SK-N-MC (cell line): Measurements from ENCODE around the gene BCL3.
A peak's percentile ranks its signal among the peaks of the same experiment; 100 is the strongest.
"Not testable (repeated sequence)": the region's sequence is repeated elsewhere in the genome, so short reads cannot be mapped to it uniquely, and the experiment has no call there.

Experiments used
- DNase-seq: peaks from one replicate; pipeline ENCODE4 v3.0.0-alpha.2; 2011; ENCODE audit warnings: low read depth, low spot score
- H3K27ac ChIP-seq: fragments of 200-600 bp; sonication (generic); 2 replicates; pipeline ENCODE4 v1.5.1; 2016; ENCODE audit warnings: mixed run types
- H3K36me3 ChIP-seq: fragments of 200-600 bp; sonication (generic); 2 replicates; pipeline ENCODE4 v1.6.1; 2017; ENCODE audit warnings: antibody characterized with exemption, low read length, mixed read lengths; ENCODE audit not compliant: insufficient read depth
- H3K4me3 ChIP-seq: fragments of 200-600 bp; sonication (generic); 2 replicates; pipeline ENCODE4 v1.5.1; 2016
- H3K9ac ChIP-seq: fragments of 200-600 bp; sonication (generic); 2 replicates; pipeline ENCODE4 v1.8.0; 2017; ENCODE audit warnings: mixed run types, mixed read lengths; ENCODE audit not compliant: insufficient read length
- H3K9me3 ChIP-seq: fragments of 200-600 bp; sonication (generic); 2 replicates; pipeline ENCODE4 v1.6.1; 2017; ENCODE audit warnings: low read depth, mild to moderate bottlenecking, antibody characterized with exemption, low read length, moderate library complexity, mixed read lengths
- EZH2 ChIP-seq: fragments of 200-600 bp; sonication (generic); IDR thresholded peaks from one replicate; pipeline ENCODE4 v1.6.1; 2017; ENCODE audit warnings: antibody characterized with exemption
- FOXP2 ChIP-seq: optimal IDR thresholded peaks from 2 replicates; pipeline ENCODE3; 2011; ENCODE audit warnings: mild to moderate bottlenecking, moderate library complexity; ENCODE audit not compliant: insufficient read depth; ENCODE audit errors: extremely low read length, control extremely low read depth
- POLR2AphosphoS5 ChIP-seq: IDR thresholded peaks from 2 replicates; pipeline ENCODE4 v1.6.1; 2012; ENCODE audit warnings: mild to moderate bottlenecking, low read depth, low read length, borderline replicate concordance

BCL3 gene

GRCh38 chr19:44767295-44768180 lies 19.0 kb downstream of the BCL3 start:
- no peak overlapping the region for H3K27ac ChIP-seq
- no peak for DNase-seq

DNA sequence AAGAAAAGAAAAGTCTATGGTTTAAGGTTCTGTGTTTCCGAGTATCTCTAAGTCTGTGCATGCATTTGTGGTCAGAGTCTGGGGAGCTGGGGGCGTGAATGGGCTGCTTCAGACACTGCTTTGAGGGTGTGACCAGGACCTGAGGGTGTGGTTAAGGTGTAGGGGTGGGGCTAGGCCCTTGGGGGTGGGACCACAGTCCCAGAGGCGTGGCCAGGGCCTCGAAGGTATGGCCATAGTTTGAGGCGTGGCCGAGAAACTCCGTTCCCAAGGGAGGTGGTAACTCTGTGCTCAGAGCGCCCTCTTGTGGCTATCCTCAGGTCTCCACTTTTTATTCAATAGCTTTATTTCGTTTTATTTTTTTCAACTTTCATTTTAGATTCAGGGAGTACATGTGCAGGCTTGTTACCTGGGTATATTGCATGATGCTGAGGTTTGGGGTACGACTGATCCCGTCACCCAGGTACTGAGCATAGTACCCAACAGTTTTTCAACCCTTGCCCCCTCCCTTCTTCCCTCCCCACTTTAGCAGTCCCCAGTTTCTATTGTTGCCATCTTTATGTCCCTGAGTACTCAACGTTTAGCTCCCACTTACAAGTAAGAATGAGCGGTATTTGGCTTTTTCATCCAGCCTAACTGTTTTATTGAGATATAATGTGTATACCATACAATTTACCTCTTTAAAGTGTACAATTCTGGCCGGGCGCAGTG lies 22.2 kb downstream of the BCL3 start:
- peak overlapping the region; percentile 22 for H3K4me3 ChIP-seq
- no peaks in the 10 kb centered on the region for H3K9me3 ChIP-seq
- H3K36me3 ChIP-seq, result no peaks in the 10 kb centered on the region
- DNase-seq, result peak; percentile 81
- peak overlapping the region; percentile 35; the same call in 1 of the 2 replicates for H3K27ac ChIP-seq
- H3K9ac ChIP-seq, result no peak overlapping the region
- TF ChIP-seq EZH2 (no peak), POLR2AphosphoS5 (no peak), FOXP2 (no peak)

More at GRCh38 chr19:44767295-44768180, 19.0 kb downstream of the BCL3 start:
- Histone ChIP-seq H3K4me3 (no peak overlapping the region), H3K9ac (no peak overlapping the region), H3K36me3 (no peaks in the 10 kb centered on the region), H3K9me3 (no peaks in the 10 kb centered on the region)
- TF ChIP-seq POLR2AphosphoS5, result no peak
- TF ChIP-seq FOXP2, result no peak
- no peak for TF ChIP-seq EZH2

DNA sequence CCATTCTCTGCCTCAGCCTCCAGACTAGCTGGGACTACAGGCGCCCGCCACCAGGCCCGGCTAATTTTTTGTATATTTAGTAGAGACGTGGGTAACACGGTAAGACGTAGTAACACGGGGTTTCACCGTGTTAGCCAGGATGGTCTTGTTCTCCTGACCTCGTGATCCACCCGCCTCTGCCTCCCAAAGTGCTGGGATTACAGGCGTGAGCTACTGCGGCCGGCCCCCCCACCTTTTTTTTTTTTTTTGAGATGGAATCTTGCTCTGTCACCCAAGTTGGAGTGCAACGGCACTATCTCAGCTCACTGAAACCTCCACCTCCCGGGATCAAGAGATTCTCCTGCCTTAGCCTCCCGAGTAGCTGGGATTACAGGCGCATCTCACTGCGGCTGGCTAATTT lies 23.6 kb downstream of the BCL3 start:
- H3K9me3 ChIP-seq, H3K36me3 ChIP-seq, DNase-seq, H3K4me3 ChIP-seq, H3K27ac ChIP-seq, H3K9ac ChIP-seq: not testable (repeated sequence)

- no peak overlapping the region for H3K27ac ChIP-seq
- no peaks in the 10 kb centered on the region for H3K9me3 ChIP-seq
These were observed 24.5 kb downstream of the BCL3 start for GRCh38 chr19:44772959-44773358.

DNA sequence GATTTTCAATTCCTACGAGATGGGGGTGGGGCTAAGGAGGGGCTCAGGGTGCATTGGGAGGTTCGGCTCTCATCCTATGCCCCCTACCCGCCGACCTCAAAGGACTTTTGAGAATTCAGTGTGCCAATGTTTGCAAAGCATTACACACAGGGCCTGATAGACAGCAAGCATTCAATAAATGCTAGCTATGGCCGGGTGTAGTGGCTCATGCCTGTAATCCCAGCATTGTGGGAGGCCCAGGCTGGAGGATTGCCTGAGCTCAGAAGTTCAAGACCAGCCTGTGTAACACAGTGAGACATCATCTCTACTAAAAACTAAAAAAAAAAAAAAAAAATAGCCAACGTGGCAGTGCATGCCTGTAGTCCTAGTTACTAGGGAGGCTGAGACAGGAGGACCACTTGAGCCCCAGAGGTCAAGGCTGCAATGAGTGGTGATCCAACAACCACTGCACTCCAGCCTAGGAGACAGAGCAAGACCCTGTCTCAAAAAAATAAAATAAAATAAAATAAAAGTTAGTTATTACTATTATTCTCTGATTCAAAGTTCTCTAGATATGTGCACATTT lies 27.2 kb downstream of the BCL3 start:
- Histone ChIP-seq H3K36me3 (no peaks in the 10 kb centered on the region), H3K4me3 (no peak overlapping the region), H3K9me3 (no peaks in the 10 kb centered on the region), H3K27ac (no peak overlapping the region), H3K9ac (no peak overlapping the region)
- no peak for TF ChIP-seq FOXP2
- TF ChIP-seq POLR2AphosphoS5, result no peak
- no peak for TF ChIP-seq EZH2
- no peak for DNase-seq

More at GRCh38 chr19:44772959-44773358, 24.5 kb downstream of the BCL3 start:
- H3K9ac ChIP-seq, result no peak overlapping the region
- TF ChIP-seq EZH2 (no peak), FOXP2 (no peak)
- H3K36me3 ChIP-seq, result no peaks in the 10 kb centered on the region
- H3K4me3 ChIP-seq, result no peak overlapping the region
- no peak for DNase-seq

- H3K27ac ChIP-seq, result no peak overlapping the region
- no peak overlapping the region for H3K9ac ChIP-seq
These were observed 28.0 kb downstream of the BCL3 start for GRCh38 chr19:44776402-44777096.

DNA sequence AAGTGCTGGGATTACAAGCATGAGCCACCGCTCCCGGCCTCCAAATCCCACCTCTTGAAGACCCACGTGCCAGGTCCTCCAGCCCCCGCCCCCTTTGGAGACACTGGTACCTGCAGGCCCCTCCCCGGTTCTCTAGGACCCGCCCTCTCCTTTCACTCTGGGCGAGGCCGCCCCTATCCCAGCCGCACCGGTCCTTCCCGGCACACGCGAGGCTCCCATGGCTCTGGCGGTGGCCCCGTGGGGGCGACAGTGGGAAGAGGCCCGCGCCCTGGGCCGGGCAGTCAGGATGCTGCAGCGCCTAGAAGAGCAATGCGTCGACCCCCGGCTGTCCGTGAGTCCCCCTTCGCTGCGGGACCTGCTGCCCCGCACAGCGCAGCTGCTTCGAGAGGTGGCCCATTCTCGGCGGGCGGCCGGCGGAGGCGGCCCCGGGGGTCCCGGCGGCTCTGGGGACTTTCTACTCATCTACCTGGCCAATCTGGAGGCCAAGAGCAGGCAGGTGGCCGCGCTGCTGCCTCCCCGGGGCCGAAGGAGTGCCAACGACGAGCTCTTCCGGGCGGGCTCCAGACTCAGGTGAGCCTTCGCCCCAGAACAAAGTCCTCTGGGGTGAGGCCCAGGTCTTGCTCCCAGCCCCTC lies 29.3 kb downstream of the BCL3 start, which contains the start of gene CBLC:
Gene CBLC (plus strand): TSS at position 176 of the 633 bp plus-strand sequence. CDS start 42 bp downstream, at position 218.
- H3K27ac ChIP-seq, result no peak within 1 kb of the TSS
- no peaks in the 10 kb centered on the region for H3K36me3 ChIP-seq
- no peaks in the 10 kb centered on the region for H3K9me3 ChIP-seq
- TF ChIP-seq FOXP2, result no peak
- no peak for TF ChIP-seq POLR2AphosphoS5
- no peak for TF ChIP-seq EZH2
- H3K4me3 ChIP-seq, result no peak within 1 kb of the TSS
- no peak within 1 kb of the TSS for H3K9ac ChIP-seq
- DNase-seq, result no peak

More at GRCh38 chr19:44776402-44777096, 28.0 kb downstream of the BCL3 start:
- DNase-seq, result no peak
- H3K36me3 ChIP-seq, result no peaks in the 10 kb centered on the region
- no peaks in the 10 kb centered on the region for H3K9me3 ChIP-seq
- TF ChIP-seq POLR2AphosphoS5 (no peak), FOXP2 (no peak), EZH2 (no peak)
- no peak overlapping the region for H3K4me3 ChIP-seq

DNA sequence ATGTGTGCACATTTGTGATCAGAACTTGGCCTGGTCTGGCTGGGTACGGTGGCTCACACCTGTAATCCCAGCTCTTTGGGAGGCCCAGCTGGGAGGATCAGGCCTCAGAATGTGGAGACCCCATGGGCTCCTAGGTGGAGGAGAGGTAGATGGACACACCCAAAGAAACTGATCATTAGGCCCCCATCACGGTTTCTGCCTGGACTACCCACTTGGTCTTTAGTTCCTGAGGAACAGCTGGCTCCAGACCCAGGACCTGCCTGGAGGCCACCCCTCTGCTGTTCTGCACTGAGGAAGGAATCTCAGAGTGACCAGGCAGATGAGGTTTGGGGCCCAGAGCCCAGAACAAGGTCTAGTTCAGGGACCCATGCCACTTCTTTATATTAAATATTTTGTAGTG lies 30.6 kb downstream of the BCL3 start:
- H3K9me3 ChIP-seq, result no peaks in the 10 kb centered on the region
- no peak for DNase-seq
- no peak overlapping the region for H3K4me3 ChIP-seq
- H3K36me3 ChIP-seq, result no peaks in the 10 kb centered on the region
- H3K9ac ChIP-seq, result no peak overlapping the region
- TF ChIP-seq EZH2 (no peak), POLR2AphosphoS5 (no peak), FOXP2 (no peak)
- no peak overlapping the region for H3K27ac ChIP-seq

GRCh38 chr19:44781694-44782093 lies 33.2 kb downstream of the BCL3 start:
- H3K4me3 ChIP-seq, H3K36me3 ChIP-seq, H3K9ac ChIP-seq, DNase-seq, H3K27ac ChIP-seq, H3K9me3 ChIP-seq: not testable (repeated sequence)
